Loucy (cell line): Measurements from ENCODE around the gene SEC14L1.

Source experiments
- H2AFZ ChIP-seq: fragments of 200-600 bp; sonication (generic); 2 replicates; pipeline ENCODE4 v1.6.0; 2016; ENCODE audit warnings: antibody characterized with exemption, mild to moderate bottlenecking, low read length, moderate library complexity
- H3F3A ChIP-seq: fragments of 200-600 bp; 2 replicates; pipeline ENCODE4 v1.6.0; 2016; ENCODE audit warnings: antibody characterized with exemption, low read depth, mild to moderate bottlenecking
- H3K27me3 ChIP-seq: fragments of 200-600 bp; sonication (generic); 2 replicates; pipeline ENCODE4 v1.6.1; 2014; ENCODE audit warnings: low read length, mild to moderate bottlenecking; ENCODE audit not compliant: insufficient read depth, poor library complexity, severe bottlenecking
- H3K36me3 ChIP-seq: fragments of 200-600 bp; sonication (generic); 2 replicates; pipeline ENCODE4 v1.6.1; 2016; ENCODE audit warnings: low read length; ENCODE audit not compliant: insufficient read depth
- H3K4me1 ChIP-seq: fragments of 200-600 bp; sonication (generic); 2 replicates; pipeline ENCODE4 v1.5.1; 2014; ENCODE audit warnings: low read length, mild to moderate bottlenecking; ENCODE audit not compliant: insufficient read depth, poor library complexity, severe bottlenecking
- H3K4me2 ChIP-seq: fragments of 200-600 bp; sonication (generic); 2 replicates; pipeline ENCODE4 v1.6.0; 2014; ENCODE audit warnings: antibody characterized with exemption, low read length, low read depth, mild to moderate bottlenecking; ENCODE audit not compliant: poor library complexity, severe bottlenecking
- H3K4me3 ChIP-seq: fragments of 200-600 bp; sonication (generic); 2 replicates; pipeline ENCODE4 v1.5.1; 2014; ENCODE audit warnings: low read length, mild to moderate bottlenecking, mixed read lengths; ENCODE audit not compliant: poor library complexity, severe bottlenecking
- H3K79me2 ChIP-seq: fragments of 200-600 bp; sonication (generic); 2 replicates; pipeline ENCODE4 v1.6.1; 2014; ENCODE audit warnings: low read length; ENCODE audit not compliant: insufficient read depth
- H3K9ac ChIP-seq: fragments of 200-600 bp; sonication (generic); 2 replicates; pipeline ENCODE4 v1.6.0; 2014; ENCODE audit warnings: mild to moderate bottlenecking, low read depth, low read length, moderate library complexity; ENCODE audit not compliant: poor library complexity, severe bottlenecking
- H3K9me2 ChIP-seq: fragments of 200-600 bp; sonication (generic); replicated peaks from 2 replicates; pipeline ENCODE4 v1.6.1; 2016; ENCODE audit warnings: low read depth, low read length, mixed read lengths
- H3K9me3 ChIP-seq: fragments of 200-600 bp; sonication (generic); 2 replicates; pipeline ENCODE4 v1.6.1; 2014; ENCODE audit warnings: mild to moderate bottlenecking, antibody characterized with exemption, low read length, low read depth; ENCODE audit not compliant: insufficient read depth
- H4K20me1 ChIP-seq: fragments of 200-600 bp; sonication (generic); 2 replicates; pipeline ENCODE4 v1.6.0; 2014; ENCODE audit warnings: antibody characterized with exemption, low read length, mild to moderate bottlenecking; ENCODE audit not compliant: insufficient read depth, poor library complexity, severe bottlenecking
- CTCF ChIP-seq: fragments of 200-600 bp; sonication (generic); conservative IDR thresholded peaks from 2 replicates; pipeline ENCODE4 v1.5.1; 2014; ENCODE audit warnings: mild to moderate bottlenecking, antibody characterized with exemption, low read length
- EZH2phosphoT487 ChIP-seq: fragments of 200-600 bp; IDR thresholded peaks from 2 replicates; pipeline ENCODE4 v1.6.1; 2018; ENCODE audit warnings: antibody characterized with exemption, mild to moderate bottlenecking, moderate library complexity, borderline replicate concordance

SEC14L1 gene

GRCh38 chr17:77246110-77247047 lies 105.6 kb downstream of the SEC14L1 start:
- peak overlapping the region; percentile 76; the same call in 1 of the 2 replicates for H2AFZ ChIP-seq
- H3F3A ChIP-seq: no peaks in the 10 kb centered on the region
- H3K9me2 ChIP-seq: no peaks in the 10 kb centered on the region
- H4K20me1 ChIP-seq: no peaks in the 10 kb centered on the region
- H3K4me2 ChIP-seq: peak overlapping the region; percentile 68
- H3K9me3 ChIP-seq: no peaks in the 10 kb centered on the region
- H3K27me3 ChIP-seq: no peaks in the 10 kb centered on the region
- H3K4me1 ChIP-seq: peaks cover 3% of the 10 kb centered on the region
- H3K9ac ChIP-seq: no peak overlapping the region
- peak overlapping the region; percentile 60 for H3K4me3 ChIP-seq
- TF ChIP-seq CTCF (no peak), EZH2phosphoT487 (no peak)
- H3K79me2 ChIP-seq: no peaks in the 10 kb centered on the region
- no peaks in the 10 kb centered on the region for H3K36me3 ChIP-seq

- no peak overlapping the region for H3K9ac ChIP-seq
- H2AFZ ChIP-seq: peak overlapping the region; percentile 76
- H3K9me3 ChIP-seq: no peaks in the 10 kb centered on the region
- H4K20me1 ChIP-seq: no peaks in the 10 kb centered on the region
- TF ChIP-seq CTCF (peak; percentile 82), EZH2phosphoT487 (no peak)
- H3K27me3 ChIP-seq: no peaks in the 10 kb centered on the region
- no peaks in the 10 kb centered on the region for H3K79me2 ChIP-seq
- peaks cover 3% of the 10 kb centered on the region for H3K4me1 ChIP-seq
- peak overlapping the region; percentile 60 for H3K4me3 ChIP-seq
- H3K4me2 ChIP-seq: peak overlapping the region; percentile 68
- H3K36me3 ChIP-seq: no peaks in the 10 kb centered on the region
- no peaks in the 10 kb centered on the region for H3F3A ChIP-seq
- no peaks in the 10 kb centered on the region for H3K9me2 ChIP-seq
Measured at GRCh38 chr17:77247048-77247541, 106.3 kb downstream of the SEC14L1 start.

GRCh38 chr17:77247609-77248008 lies 106.8 kb downstream of the SEC14L1 start:
- H3K4me2 ChIP-seq: peak overlapping the region; percentile 68
- peak overlapping the region; percentile 60 for H3K4me3 ChIP-seq
- TF ChIP-seq EZH2phosphoT487 (no peak), CTCF (no peak)
- H3K9me3 ChIP-seq: no peaks in the 10 kb centered on the region
- peaks cover 3% of the 10 kb centered on the region for H3K4me1 ChIP-seq
- peak overlapping the region; percentile 76 for H2AFZ ChIP-seq
- H3K9me2 ChIP-seq: no peaks in the 10 kb centered on the region
- H3K27me3 ChIP-seq: no peaks in the 10 kb centered on the region
- H4K20me1 ChIP-seq: no peaks in the 10 kb centered on the region
- no peak overlapping the region for H3K9ac ChIP-seq
- H3K79me2 ChIP-seq: no peaks in the 10 kb centered on the region
- H3K36me3 ChIP-seq: no peaks in the 10 kb centered on the region
- no peaks in the 10 kb centered on the region for H3F3A ChIP-seq
